Neural cell (in vitro differentiated cells): ENCODE measurements around the gene GIMAP8.

Experiments
- RAD21 ChIP-seq: fragments of 450-650 bp; conservative IDR thresholded peaks from 2 replicates; pipeline ENCODE4 v1.6.1; 2014; ENCODE audit warnings: antibody characterized with exemption, mild to moderate bottlenecking, moderate library complexity
- SMC3 ChIP-seq: fragments of 450-650 bp; conservative IDR thresholded peaks from 2 replicates; pipeline ENCODE4 v1.6.1; 2014; ENCODE audit warnings: antibody characterized with exemption, mild to moderate bottlenecking, moderate library complexity; ENCODE audit not compliant: poor library complexity
- TF ChIP-seq, protein P1 (sequence below): fragments of 450-650 bp; IDR thresholded peaks from 2 replicates; pipeline ENCODE4 v1.5.1; 2014; ENCODE audit warnings: antibody characterized with exemption, mild to moderate bottlenecking, moderate library complexity; ENCODE audit not compliant: poor library complexity, severe bottlenecking

- TF ChIP-seq, protein P1, sequence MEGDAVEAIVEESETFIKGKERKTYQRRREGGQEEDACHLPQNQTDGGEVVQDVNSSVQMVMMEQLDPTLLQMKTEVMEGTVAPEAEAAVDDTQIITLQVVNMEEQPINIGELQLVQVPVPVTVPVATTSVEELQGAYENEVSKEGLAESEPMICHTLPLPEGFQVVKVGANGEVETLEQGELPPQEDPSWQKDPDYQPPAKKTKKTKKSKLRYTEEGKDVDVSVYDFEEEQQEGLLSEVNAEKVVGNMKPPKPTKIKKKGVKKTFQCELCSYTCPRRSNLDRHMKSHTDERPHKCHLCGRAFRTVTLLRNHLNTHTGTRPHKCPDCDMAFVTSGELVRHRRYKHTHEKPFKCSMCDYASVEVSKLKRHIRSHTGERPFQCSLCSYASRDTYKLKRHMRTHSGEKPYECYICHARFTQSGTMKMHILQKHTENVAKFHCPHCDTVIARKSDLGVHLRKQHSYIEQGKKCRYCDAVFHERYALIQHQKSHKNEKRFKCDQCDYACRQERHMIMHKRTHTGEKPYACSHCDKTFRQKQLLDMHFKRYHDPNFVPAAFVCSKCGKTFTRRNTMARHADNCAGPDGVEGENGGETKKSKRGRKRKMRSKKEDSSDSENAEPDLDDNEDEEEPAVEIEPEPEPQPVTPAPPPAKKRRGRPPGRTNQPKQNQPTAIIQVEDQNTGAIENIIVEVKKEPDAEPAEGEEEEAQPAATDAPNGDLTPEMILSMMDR = no peak
- TF ChIP-seq RAD21 (no peak), SMC3 (no peak)
Observed at GRCh38 chr7:150410131-150410530, 40.3 kb upstream of the GIMAP8 start.
